K562 (cell line): ENCODE results near the gene IQSEC3. TPM values are rescaled to one million over a fixed set of nuclear protein-coding genes. Genes with fewer than 3 reads are reported as not detected.
A peak's percentile ranks its signal among the peaks of the same experiment; 100 is the strongest.

ENCODE experiments used
- ATAC-seq: fragments of 200-7000 bp; cut with Tn5 transposase; 3 replicates; pipeline ENCODE4 v1.9.1; 2020; ENCODE audit warnings: moderate library complexity
- BruUV-seq: library from RNA; stranded (reverse); fragments of 400-500 nt; replicated peaks from 2 replicates; lab custom pipeline; 2021; lab: Mats Ljungman, UMichigan
- CTCF ChIA-PET: fragments of 300-600 bp; formaldehyde crosslinking; extraction: SDS; loops from one replicate; lab custom pipeline; 2021; ENCODE audit warnings: low intra/inter-chr PET ratio; lab: Yijun Ruan, JAX
- POLR2A ChIA-PET: fragments of 300-600, 350-650 bp; sonication (Branson Sonifier 250); formaldehyde crosslinking; extraction: SDS; loops from one replicate; lab custom pipeline; 2021; ENCODE audit warnings: antibody characterized with exemption, inconsistent platforms; lab: Yijun Ruan, JAX
- DNase-seq, 4 experiments: peaks; one replicate each; pipeline versions ENCODE4 v3.0.0 to v3.0.0-alpha.2; 2011 to 2018; ENCODE audit warnings: low spot score in 3 of 4, mixed read lengths in 3 of 4; ENCODE audit errors: extremely low read depth in 1 of 4
- FAIRE-seq: peaks from 2 replicates; lab custom pipeline; 2011; peaks lifted over from hg19 to GRCh38; lab: Jason Lieb, UNC
- H2AFZ ChIP-seq: 2 replicates; pipeline ENCODE4 v1.6.0; 2011; ENCODE audit warnings: low read depth, low read length, control low read depth, inconsistent platforms
- H3K27ac ChIP-seq: fragments of 200-600 bp; 3 replicates; pipeline ENCODE4 v1.8.0; 2011; ENCODE audit warnings: low read depth, mild to moderate bottlenecking, control low read depth, inconsistent platforms, low read length, moderate library complexity, mixed read lengths; ENCODE audit errors: extremely low read depth
- H3K27me3 ChIP-seq, 2 experiments: fragments of 300-600 bp in 1 of 2; 2 replicates in 1 of 2; 3 replicates in 1 of 2; pipeline versions ENCODE4 v1.6.0 to v1.8.0; 2011; ENCODE audit warnings: inconsistent platforms in 2 of 2, low read length in 2 of 2, mild to moderate bottlenecking in 1 of 2, mixed read lengths in 1 of 2, moderate library complexity in 1 of 2; ENCODE audit not compliant: control insufficient read depth in 2 of 2, insufficient read depth in 2 of 2
- H3K36me3 ChIP-seq: fragments of 300-600 bp; 3 replicates; pipeline ENCODE4 v1.8.0; 2011; ENCODE audit warnings: mild to moderate bottlenecking, low read length, inconsistent platforms; ENCODE audit not compliant: control insufficient read depth, insufficient read depth
- H3K4me1 ChIP-seq, 2 experiments: fragments of 200-600 bp in 1 of 2; replicated peaks in 1 of 2; 2 replicates in 1 of 2; 3 replicates in 1 of 2; pipeline versions ENCODE4 v1.5.1 to v1.8.0; 2011; ENCODE audit warnings: inconsistent platforms in 2 of 2, low read length in 2 of 2, mild to moderate bottlenecking in 1 of 2, mixed read lengths in 1 of 2, moderate library complexity in 1 of 2; ENCODE audit not compliant: control insufficient read depth in 2 of 2, insufficient read depth in 2 of 2
- H3K4me2 ChIP-seq: 2 replicates; pipeline ENCODE4 v1.6.1; 2011; ENCODE audit warnings: low read length, control low read depth, inconsistent platforms, mixed read lengths; ENCODE audit not compliant: insufficient read depth
- H3K4me3 ChIP-seq: fragments of 200-600 bp; sonication (generic), shearing (Covaris generic); 2 replicates; pipeline ENCODE4 v1.5.1; 2016; ENCODE audit warnings: control low read depth, inconsistent platforms
- H3K79me2 ChIP-seq: fragments of 200-600 bp; 3 replicates; pipeline ENCODE4 v1.8.0; 2011; ENCODE audit warnings: low read length, inconsistent platforms; ENCODE audit not compliant: control insufficient read depth, insufficient read depth
- H3K9ac ChIP-seq, 2 experiments: 2 replicates each; pipeline versions ENCODE4 v1.6.0 to v1.6.1; 2011; ENCODE audit warnings: low read depth in 2 of 2, low read length in 2 of 2, control low read depth in 1 of 2, inconsistent platforms in 1 of 2, mild to moderate bottlenecking in 1 of 2, mixed read lengths in 1 of 2; ENCODE audit not compliant: insufficient read depth in 1 of 2
- H3K9me1 ChIP-seq: one replicate; pipeline ENCODE4 v1.6.0; 2011; ENCODE audit warnings: inconsistent platforms, mild to moderate bottlenecking, low read length, moderate library complexity; ENCODE audit not compliant: control insufficient read depth, insufficient read depth
- H3K9me3 ChIP-seq: replicated peaks from 2 replicates; pipeline ENCODE4 v1.5.1; 2011; ENCODE audit warnings: low read depth, low read length, inconsistent platforms; ENCODE audit not compliant: control insufficient read depth, insufficient read depth
- H4K20me1 ChIP-seq: replicated peaks from 2 replicates; pipeline ENCODE4 v1.6.1; 2011; ENCODE audit warnings: low read length, inconsistent platforms, mixed read lengths; ENCODE audit not compliant: control insufficient read depth, insufficient read depth
- MED1 ChIP-seq: sonication (generic); formaldehyde crosslinking; IDR thresholded peaks from 2 replicates; pipeline ENCODE4 v1.8.1; 2023; ENCODE audit warnings: missing genetic modification reagents, borderline replicate concordance
- ZBTB33 ChIP-seq: sonication (generic); formaldehyde crosslinking; IDR thresholded peaks from 2 replicates; pipeline ENCODE4 v1.8.1; 2023; ENCODE audit warnings: mild to moderate bottlenecking, missing genetic modification reagents
- WGBS: fragments of 100-300 bp; shearing (Covaris generic); methylation state at CpG from one replicate; pipeline ENCODE4 v1.1.6; 2016; ENCODE audit warnings: low coverage, mixed read lengths; ENCODE audit not compliant: insufficient coverage; ENCODE audit errors: missing lambda C conversion rate; 5-methylcytosine and 5-hydroxymethylcytosine counted together
- in situ Hi-C: fragments of 300-500 bp; cut with MboI; formaldehyde crosslinking; loops from 4 replicates; pipeline ENCODE4 v1.15.0; 2018; ENCODE audit warnings: inconsistent platforms, mixed read lengths
- intact Hi-C: fragments of 100-400 bp; cut with micrococcal nuclease; formaldehyde crosslinking; loops from 2 replicates; pipeline ENCODE4 v1.14.2; 2022
- polyA plus RNA-seq, 8 experiments: library from polyadenylated mRNA; depleted of rRNA in 4 of 8; stranded (reverse) in 5 of 8; unstranded in 3 of 8; fragments of >200 nt; fragmentation: Nextera tagmentation in 2 of 8; fragmentation: Illumina TruSeq in 1 of 8; extraction: Ambion mirVana in 2 of 8; extraction: Trizol in 1 of 8; gene quantifications; 2 replicates each; pipeline versions ENCODE4 v1.2.1 to v1.2.3, GENCODE V29; 2011 to 2014; ENCODE audit warnings: inconsistent platforms in 1 of 8, missing spikeins in 1 of 8
- total RNA-seq, 7 experiments: library from RNA; depleted of rRNA in 6 of 7; stranded (reverse); fragments of >200 nt in 6 of 7; fragmentation: Illumina TruSeq in 2 of 7; extraction: Trizol in 2 of 7; gene quantifications; 2 replicates each; pipeline versions ENCODE4 v1.2.1 to v1.2.3, GENCODE V29; 2011 to 2021; ENCODE audit warnings: low replicate concordance in 1 of 7

IQSEC3 gene
- total and polyA plus RNA-seq, 9 of the 15 experiments (the other 6 are each of a cell fraction or from before 2014, with no cell fraction given), result under 0.01 to 0.25 (median 0.08) TPM; not detected in 3

- no peaks in the 10 kb centered on the region for H3K79me2 ChIP-seq
- no peaks in the 10 kb centered on the region for H3K9me1 ChIP-seq
- WGBS, result 29% methylated on average over 13 of the region's 26 CpGs
- POLR2A ChIA-PET, result no interaction called here
- CTCF ChIA-PET, result no interaction called here
- H2AFZ ChIP-seq, result no peak overlapping the region
- DNase-seq (no peak), ATAC-seq (no peak), FAIRE-seq (no peak)
- H3K4me2 ChIP-seq, result no peak overlapping the region
- H3K4me3 ChIP-seq, result no peak overlapping the region
- BruUV-seq, result no TSS peak
- peaks cover 0 to 12% of the 10 kb centered on the region in 2 experiments; a peak in 1 of 5 replicates for H3K4me1 ChIP-seq
- in situ Hi-C loops (no loop called here), intact Hi-C loops (no loop called here)
- H4K20me1 ChIP-seq, result 0 out of 2 replicates have a peak, but pooled peaks cover 10% of the 10 kb centered on the region
- peak overlapping the region in 1 of 2 experiments; percentile 58; a peak in 1 of 4 replicates for H3K9ac ChIP-seq
- H3K36me3 ChIP-seq, result no peaks in the 10 kb centered on the region
- H3K9me3 ChIP-seq, result no peaks in the 10 kb centered on the region
- peaks cover 10 to 33% of the 10 kb centered on the region in 2 experiments; a peak in 4 of 5 replicates for H3K27me3 ChIP-seq
- TF ChIP-seq ZBTB33 (CRISPR knock-in tag), result 0 out of 2 replicates have a peak, but pooled peaks have one; percentile 17
- no peak for TF ChIP-seq MED1 (CRISPR knock-in tag)
- H3K27ac ChIP-seq, result no peak overlapping the region
Observed at GRCh38 chr12:163406-163986, 96.9 kb downstream of the IQSEC3 start.
